NCI-H524 treated with DMSO at 0.1 percent for 48 hours (cell line): ENCODE measurements around the gene ARPC4.
"Not testable (repeated sequence)": the region's sequence is repeated elsewhere in the genome, so short reads cannot be mapped to it uniquely, and the experiment has no call there.

Experiments used
- DNase-seq: peaks from one replicate; lab custom pipeline; 2025; lab: John Stamatoyannopoulos, UW

ARPC4 gene

GRCh38 chr3:9825451-9826040 lies 32.7 kb downstream of the ARPC4 start:
- no peak for DNase-seq

- DNase-seq: no peak
Observed at GRCh38 chr3:9826815-9827573, 34.1 kb downstream of the ARPC4 start.

GRCh38 chr3:9828801-9829755 lies 36.2 kb downstream of the ARPC4 start:
- DNase-seq: no peak

- DNase-seq: no peak
Observed at GRCh38 chr3:9831253-9831652, 38.4 kb downstream of the ARPC4 start.

GRCh38 chr3:9833078-9833477 lies 40.2 kb downstream of the ARPC4 start:
- DNase-seq: no peak

GRCh38 chr3:9834520-9835380 lies 41.9 kb downstream of the ARPC4 start:
- DNase-seq: no peak

GRCh38 chr3:9837701-9838582 lies 45.1 kb downstream of the ARPC4 start:
- no peak for DNase-seq

GRCh38 chr3:9838856-9839255 lies 46.0 kb downstream of the ARPC4 start:
- DNase-seq: no peak

GRCh38 chr3:9841015-9841414 lies 48.1 kb downstream of the ARPC4 start:
- no peak for DNase-seq

- DNase-seq: peak; percentile 43
Observed at GRCh38 chr3:9843715-9844438, 51.0 kb downstream of the ARPC4 start, which contains the start of gene RPUSD3. TSS of gene RPUSD3 (minus strand) at chr3:9844008. CDS start at chr3:9843990, 18 bp downstream.

GRCh38 chr3:9846231-9846630 lies 53.3 kb downstream of the ARPC4 start:
- no peak for DNase-seq

- no peak for DNase-seq
Observed at GRCh38 chr3:9846931-9847488, 54.1 kb downstream of the ARPC4 start.

GRCh38 chr3:9847870-9848269 lies 55.0 kb downstream of the ARPC4 start:
- DNase-seq: not testable (repeated sequence)

GRCh38 chr3:9848860-9849259 lies 56.0 kb downstream of the ARPC4 start:
- DNase-seq: not testable (repeated sequence)

GRCh38 chr3:9851383-9851782 lies 58.5 kb downstream of the ARPC4 start:
- DNase-seq: not testable (repeated sequence)

- DNase-seq: not testable (repeated sequence)
Observed at GRCh38 chr3:9851926-9852325, 59.0 kb downstream of the ARPC4 start.

GRCh38 chr3:9852528-9852927 lies 59.6 kb downstream of the ARPC4 start:
- DNase-seq: no peak

GRCh38 chr3:9854291-9854940 lies 61.5 kb downstream of the ARPC4 start:
- DNase-seq: peak; percentile 69

- DNase-seq: no peak
Observed at GRCh38 chr3:9855594-9855993, 62.7 kb downstream of the ARPC4 start.
